Liver (tissue), 9 donors: ENCODE results near the gene ZBED2. TPM values are rescaled to one million over a fixed set of nuclear protein-coding genes. Genes with fewer than 3 reads are reported as not detected.

Experiments
- DNase-seq: peaks from one replicate; pipeline ENCODE4 v3.0.0-alpha.2; 2017; ENCODE audit warnings: low spot score
- H3K27ac ChIP-seq, 2 donors: one replicate each; pipeline ENCODE4 v1.7.0; 2013; ENCODE audit warnings: inconsistent platforms in 2 of 2, low read length in 2 of 2, control low read depth in 1 of 2, low read depth in 1 of 2, mild to moderate bottlenecking in 1 of 2
- H3K27me3 ChIP-seq, 4 donors: one replicate each; pipeline versions ENCODE4 v1.6.1 to v1.7.0; 2013; ENCODE audit warnings: low read length in 3 of 4, inconsistent platforms in 1 of 4, mild to moderate bottlenecking in 1 of 4, moderate library complexity in 1 of 4; ENCODE audit not compliant: control insufficient read depth in 4 of 4, insufficient read depth in 4 of 4
- H3K36me3 ChIP-seq, 4 donors: one replicate each; pipeline versions ENCODE4 v1.6.1 to v1.7.0; 2013; ENCODE audit warnings: low read length in 3 of 4, mild to moderate bottlenecking in 3 of 4, low read depth in 1 of 4, moderate library complexity in 1 of 4; ENCODE audit not compliant: control insufficient read depth in 4 of 4, insufficient read depth in 3 of 4
- H3K4me1 ChIP-seq, 4 donors: one replicate each; pipeline versions ENCODE4 v1.6.1 to v1.7.0; 2013; ENCODE audit warnings: low read length in 3 of 4, mild to moderate bottlenecking in 3 of 4, moderate library complexity in 1 of 4; ENCODE audit not compliant: control insufficient read depth in 4 of 4, insufficient read depth in 4 of 4
- H3K4me3 ChIP-seq, 3 donors: one replicate each; pipeline versions ENCODE4 v1.6.1 to v1.7.0; 2013; ENCODE audit warnings: low read length in 3 of 3, control low read depth in 1 of 3, low read depth in 1 of 3, mild to moderate bottlenecking in 1 of 3
- H3K9ac ChIP-seq, 2 donors: one replicate each; pipeline ENCODE4 v1.7.0; 2013; ENCODE audit warnings: low read length in 2 of 2, mild to moderate bottlenecking in 2 of 2, moderate library complexity in 2 of 2, control low read depth in 1 of 2, low read depth in 1 of 2
- H3K9me3 ChIP-seq, 4 donors: one replicate each; pipeline versions ENCODE4 v1.6.1 to v1.7.0; 2013; ENCODE audit warnings: low read length in 3 of 4; ENCODE audit not compliant: control insufficient read depth in 4 of 4
- ATF3 ChIP-seq: IDR thresholded peaks from 2 replicates; pipeline ENCODE4 v1.6.1; 2016; ENCODE audit warnings: antibody characterized with exemption
- EGR1 ChIP-seq, 2 donors: IDR thresholded peaks; 2 replicates each; pipeline ENCODE4 v1.6.1; 2016 to 2018; ENCODE audit warnings: antibody characterized with exemption in 2 of 2, low read depth in 2 of 2
- FOXA1 ChIP-seq: IDR thresholded peaks from 2 replicates; pipeline ENCODE4 v1.6.1; 2016; ENCODE audit warnings: antibody characterized with exemption
- FOXA2 ChIP-seq: IDR thresholded peaks from 2 replicates; pipeline ENCODE4 v1.6.1; 2016; ENCODE audit warnings: antibody characterized with exemption
- HNF4A ChIP-seq, 2 donors: conservative IDR thresholded peaks; 2 replicates each; pipeline ENCODE4 v1.6.1; 2016; ENCODE audit warnings: antibody characterized with exemption in 2 of 2, mild to moderate bottlenecking in 2 of 2
- HNF4G ChIP-seq: IDR thresholded peaks from 2 replicates; pipeline ENCODE4 v1.6.1; 2016; ENCODE audit warnings: antibody characterized with exemption
- MAX ChIP-seq: IDR thresholded peaks from 2 replicates; pipeline ENCODE4 v1.6.1; 2016; ENCODE audit warnings: antibody characterized with exemption
- RAD21 ChIP-seq, 2 donors: IDR thresholded peaks; 2 replicates each; pipeline ENCODE4 v1.6.1; 2016; ENCODE audit warnings: antibody characterized with exemption in 2 of 2, mild to moderate bottlenecking in 2 of 2
- RXRA ChIP-seq, 2 donors: IDR thresholded peaks; 2 replicates each; pipeline ENCODE4 v1.6.1; 2017 to 2018; ENCODE audit warnings: antibody characterized with exemption in 2 of 2, mild to moderate bottlenecking in 1 of 2
- SP1 ChIP-seq: IDR thresholded peaks from 2 replicates; pipeline ENCODE4 v1.6.1; 2018; ENCODE audit warnings: antibody characterized with exemption, mild to moderate bottlenecking
- TAF1 ChIP-seq: conservative IDR thresholded peaks from 2 replicates; pipeline ENCODE4 v1.6.1; 2016; ENCODE audit warnings: antibody characterized with exemption, mild to moderate bottlenecking
- YY1 ChIP-seq: IDR thresholded peaks from 2 replicates; pipeline ENCODE4 v1.6.1; 2016; ENCODE audit warnings: antibody characterized with exemption, mild to moderate bottlenecking
- WGBS: extraction: QIAGEN DNeasy Blood & Tissue Kit; methylation state at CpG from one replicate; pipeline ENCODE4 v1.1.7; 2013; 5-methylcytosine and 5-hydroxymethylcytosine counted together
- polyA plus RNA-seq, 2 donors: library from polyadenylated mRNA; stranded (reverse) in 1 of 2; unstranded in 1 of 2; fragments of 200-250 nt in 1 of 2; fragments of >200 nt in 1 of 2; fragmentation: Nextera tagmentation in 1 of 2; extraction: Ambion mirVana in 1 of 2; gene quantifications; one replicate each; pipeline versions ENCODE4 v1.2.1 to v1.2.3, GENCODE V29; 2013 to 2015
- total RNA-seq, 2 donors: library from RNA; depleted of rRNA; stranded (reverse); fragments of >200 nt; gene quantifications; one replicate each; pipeline ENCODE4 v1.2.3, GENCODE V29; 2014
- TF ChIP-seq, protein P1 (sequence below): IDR thresholded peaks from 2 replicates; pipeline ENCODE4 v1.6.1; 2016; ENCODE audit warnings: antibody characterized with exemption
- TF ChIP-seq, protein P2 (sequence below): fragments of 150-350 bp; IDR thresholded peaks from 2 replicates; pipeline ENCODE4 v1.5.1; 2017; ENCODE audit warnings: improper control_type of control experiment, low read depth, low read length; ENCODE audit not compliant: missing input control
- TF ChIP-seq, protein P3 (sequence below): IDR thresholded peaks from 2 replicates; pipeline ENCODE4 v1.6.1; 2016; ENCODE audit warnings: antibody characterized with exemption, mild to moderate bottlenecking
- donor health status: healthy.
- donor health status: healthy.
- donor health status: healthy.
- donor health status: healthy.
- donor health status: healthy.

Gene ZBED2
- total and polyA plus RNA-seq, 4 donors, result not detected

GRCh38 chr3:111571282-111571681 lies 23.9 kb downstream of the ZBED2 start (continued):
- TF ChIP-seq SP1, result no peak

DNA sequence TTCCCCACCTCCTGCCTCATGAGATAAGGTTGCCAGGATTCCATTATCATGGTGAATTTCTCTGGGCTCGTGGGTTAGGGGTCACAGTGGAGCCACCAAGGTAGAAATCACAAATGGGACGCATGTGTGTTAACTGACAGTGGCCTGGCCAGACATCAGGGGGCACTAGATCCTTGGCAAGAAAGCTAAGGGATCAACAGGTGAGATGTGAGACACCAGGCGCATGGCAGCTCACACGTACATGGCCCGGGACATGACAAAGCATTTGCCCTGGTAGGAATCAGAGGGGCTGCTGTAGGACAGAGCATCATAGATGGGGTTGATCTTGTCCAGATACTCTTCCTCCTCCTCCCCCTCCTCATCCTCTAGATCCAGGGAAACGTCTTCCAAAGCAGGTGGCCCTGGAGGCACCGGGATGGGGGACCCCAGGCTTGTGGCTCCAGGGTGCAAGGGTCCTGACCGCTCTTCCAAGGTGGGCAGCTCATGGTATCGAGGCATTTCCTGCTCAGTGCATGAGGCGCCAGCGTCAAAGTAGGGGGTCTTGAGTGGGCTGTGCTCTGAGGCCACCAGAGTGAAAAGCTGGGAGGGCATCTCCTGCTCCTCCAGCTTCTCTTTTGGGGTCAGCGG lies 24.6 kb downstream of the ZBED2 start:
- H3K36me3 ChIP-seq, result no peaks in the 10 kb centered on the region
- no peaks in the 10 kb centered on the region for H3K27me3 ChIP-seq
- no peak overlapping the region for H3K9ac ChIP-seq
- DNase-seq, result no peak
- WGBS, result 92% methylated on average over 12 of the region's 12 CpGs
- TF ChIP-seq FOXA2 (no peak), YY1 (no peak), RXRA (IDR thresholded peaks at IDR 0.05) (no peak), SP1 (no peak), RAD21 (IDR thresholded peaks at IDR 0.05) (no peak), TAF1 (no peak), EGR1 (IDR thresholded peaks at IDR 0.05; ENCODE audit: low read depth in 2 of 2) (no peak)
- TF ChIP-seq, protein P1, sequence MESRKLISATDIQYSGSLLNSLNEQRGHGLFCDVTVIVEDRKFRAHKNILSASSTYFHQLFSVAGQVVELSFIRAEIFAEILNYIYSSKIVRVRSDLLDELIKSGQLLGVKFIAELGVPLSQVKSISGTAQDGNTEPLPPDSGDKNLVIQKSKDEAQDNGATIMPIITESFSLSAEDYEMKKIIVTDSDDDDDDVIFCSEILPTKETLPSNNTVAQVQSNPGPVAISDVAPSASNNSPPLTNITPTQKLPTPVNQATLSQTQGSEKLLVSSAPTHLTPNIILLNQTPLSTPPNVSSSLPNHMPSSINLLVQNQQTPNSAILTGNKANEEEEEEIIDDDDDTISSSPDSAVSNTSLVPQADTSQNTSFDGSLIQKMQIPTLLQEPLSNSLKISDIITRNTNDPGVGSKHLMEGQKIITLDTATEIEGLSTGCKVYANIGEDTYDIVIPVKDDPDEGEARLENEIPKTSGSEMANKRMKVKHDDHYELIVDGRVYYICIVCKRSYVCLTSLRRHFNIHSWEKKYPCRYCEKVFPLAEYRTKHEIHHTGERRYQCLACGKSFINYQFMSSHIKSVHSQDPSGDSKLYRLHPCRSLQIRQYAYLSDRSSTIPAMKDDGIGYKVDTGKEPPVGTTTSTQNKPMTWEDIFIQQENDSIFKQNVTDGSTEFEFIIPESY, result no peak
- TF ChIP-seq, protein P2, sequence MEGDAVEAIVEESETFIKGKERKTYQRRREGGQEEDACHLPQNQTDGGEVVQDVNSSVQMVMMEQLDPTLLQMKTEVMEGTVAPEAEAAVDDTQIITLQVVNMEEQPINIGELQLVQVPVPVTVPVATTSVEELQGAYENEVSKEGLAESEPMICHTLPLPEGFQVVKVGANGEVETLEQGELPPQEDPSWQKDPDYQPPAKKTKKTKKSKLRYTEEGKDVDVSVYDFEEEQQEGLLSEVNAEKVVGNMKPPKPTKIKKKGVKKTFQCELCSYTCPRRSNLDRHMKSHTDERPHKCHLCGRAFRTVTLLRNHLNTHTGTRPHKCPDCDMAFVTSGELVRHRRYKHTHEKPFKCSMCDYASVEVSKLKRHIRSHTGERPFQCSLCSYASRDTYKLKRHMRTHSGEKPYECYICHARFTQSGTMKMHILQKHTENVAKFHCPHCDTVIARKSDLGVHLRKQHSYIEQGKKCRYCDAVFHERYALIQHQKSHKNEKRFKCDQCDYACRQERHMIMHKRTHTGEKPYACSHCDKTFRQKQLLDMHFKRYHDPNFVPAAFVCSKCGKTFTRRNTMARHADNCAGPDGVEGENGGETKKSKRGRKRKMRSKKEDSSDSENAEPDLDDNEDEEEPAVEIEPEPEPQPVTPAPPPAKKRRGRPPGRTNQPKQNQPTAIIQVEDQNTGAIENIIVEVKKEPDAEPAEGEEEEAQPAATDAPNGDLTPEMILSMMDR, result no peak
- no peaks in the 10 kb centered on the region for H3K9me3 ChIP-seq
- H3K4me1 ChIP-seq, result no peaks in the 10 kb centered on the region
- no peak overlapping the region for H3K27ac ChIP-seq
- H3K4me3 ChIP-seq, result no peak overlapping the region

DNA sequence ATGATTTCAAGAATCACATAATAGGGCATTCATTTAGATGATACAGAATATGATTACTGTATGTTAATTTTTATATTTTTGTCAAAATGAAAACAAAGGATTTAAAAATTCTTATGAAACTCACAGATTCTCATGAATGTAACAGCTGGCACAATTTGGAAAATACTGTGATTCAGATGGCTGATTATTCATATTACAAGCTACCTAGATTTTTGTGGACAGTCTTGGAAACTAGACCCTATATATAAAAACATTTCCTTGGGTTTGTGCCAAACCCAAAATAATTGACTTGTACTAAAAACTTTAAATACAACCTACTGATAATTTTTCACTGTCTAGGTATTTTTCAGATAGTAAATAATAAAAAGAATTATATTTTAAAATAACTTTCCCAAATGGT lies 26.2 kb downstream of the ZBED2 start:
- Histone ChIP-seq H3K27ac (no peak overlapping the region), H3K4me3 (no peak overlapping the region), H3K4me1 (no peaks in the 10 kb centered on the region), H3K36me3 (no peaks in the 10 kb centered on the region), H3K27me3 (no peaks in the 10 kb centered on the region), H3K9ac (no peak overlapping the region), H3K9me3 (no peaks in the 10 kb centered on the region)
- TF ChIP-seq EGR1 (IDR thresholded peaks at IDR 0.05; ENCODE audit: low read depth in 2 of 2), result no peak
- no peak for TF ChIP-seq RAD21 (IDR thresholded peaks at IDR 0.05)
- no peak for TF ChIP-seq ATF3
- TF ChIP-seq, protein P3, sequence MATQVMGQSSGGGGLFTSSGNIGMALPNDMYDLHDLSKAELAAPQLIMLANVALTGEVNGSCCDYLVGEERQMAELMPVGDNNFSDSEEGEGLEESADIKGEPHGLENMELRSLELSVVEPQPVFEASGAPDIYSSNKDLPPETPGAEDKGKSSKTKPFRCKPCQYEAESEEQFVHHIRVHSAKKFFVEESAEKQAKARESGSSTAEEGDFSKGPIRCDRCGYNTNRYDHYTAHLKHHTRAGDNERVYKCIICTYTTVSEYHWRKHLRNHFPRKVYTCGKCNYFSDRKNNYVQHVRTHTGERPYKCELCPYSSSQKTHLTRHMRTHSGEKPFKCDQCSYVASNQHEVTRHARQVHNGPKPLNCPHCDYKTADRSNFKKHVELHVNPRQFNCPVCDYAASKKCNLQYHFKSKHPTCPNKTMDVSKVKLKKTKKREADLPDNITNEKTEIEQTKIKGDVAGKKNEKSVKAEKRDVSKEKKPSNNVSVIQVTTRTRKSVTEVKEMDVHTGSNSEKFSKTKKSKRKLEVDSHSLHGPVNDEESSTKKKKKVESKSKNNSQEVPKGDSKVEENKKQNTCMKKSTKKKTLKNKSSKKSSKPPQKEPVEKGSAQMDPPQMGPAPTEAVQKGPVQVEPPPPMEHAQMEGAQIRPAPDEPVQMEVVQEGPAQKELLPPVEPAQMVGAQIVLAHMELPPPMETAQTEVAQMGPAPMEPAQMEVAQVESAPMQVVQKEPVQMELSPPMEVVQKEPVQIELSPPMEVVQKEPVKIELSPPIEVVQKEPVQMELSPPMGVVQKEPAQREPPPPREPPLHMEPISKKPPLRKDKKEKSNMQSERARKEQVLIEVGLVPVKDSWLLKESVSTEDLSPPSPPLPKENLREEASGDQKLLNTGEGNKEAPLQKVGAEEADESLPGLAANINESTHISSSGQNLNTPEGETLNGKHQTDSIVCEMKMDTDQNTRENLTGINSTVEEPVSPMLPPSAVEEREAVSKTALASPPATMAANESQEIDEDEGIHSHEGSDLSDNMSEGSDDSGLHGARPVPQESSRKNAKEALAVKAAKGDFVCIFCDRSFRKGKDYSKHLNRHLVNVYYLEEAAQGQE, result no peak
- TF ChIP-seq RXRA (IDR thresholded peaks at IDR 0.05), result no peak
- TF ChIP-seq FOXA1, result no peak
- TF ChIP-seq SP1, result no peak
- TF ChIP-seq HNF4A (conservative IDR thresholded peaks at IDR 0.05), result no peak
- no peak for TF ChIP-seq HNF4G
- no peak for TF ChIP-seq MAX
- DNase-seq, result no peak
